Neuronal stem cell (in vitro differentiated cells): ENCODE measurements around the gene ATP1A3.
A peak's percentile ranks its signal among the peaks of the same experiment; 100 is the strongest.

ENCODE experiments used
- DNase-seq: peaks from one replicate; pipeline ENCODE4 v3.0.0-alpha.2; 2013; ENCODE audit warnings: low spot score
- H2AFZ ChIP-seq: one replicate; pipeline ENCODE4 v1.6.1; 2013; ENCODE audit warnings: mild to moderate bottlenecking, low read length, inconsistent platforms
- H2AK5ac ChIP-seq: 2 replicates; pipeline ENCODE4 v1.6.1; 2013; ENCODE audit warnings: low read depth, mild to moderate bottlenecking, inconsistent platforms, low read length, moderate library complexity, mixed read lengths
- H2BK120ac ChIP-seq: 2 replicates; pipeline ENCODE4 v1.6.1; 2013; ENCODE audit warnings: low read depth, mild to moderate bottlenecking, inconsistent platforms, low read length, moderate library complexity, mixed read lengths
- H2BK12ac ChIP-seq: one replicate; pipeline ENCODE4 v1.6.1; 2013; ENCODE audit warnings: low read length, inconsistent platforms
- H2BK15ac ChIP-seq: 2 replicates; pipeline ENCODE4 v1.6.1; 2013; ENCODE audit warnings: mild to moderate bottlenecking, low read length, inconsistent platforms, mixed read lengths
- H2BK5ac ChIP-seq: one replicate; pipeline ENCODE4 v1.6.1; 2013; ENCODE audit warnings: inconsistent platforms, mild to moderate bottlenecking, low read length, moderate library complexity
- H3K14ac ChIP-seq: one replicate; pipeline ENCODE4 v1.6.1; 2013; ENCODE audit warnings: low read length, inconsistent platforms
- H3K18ac ChIP-seq: 2 replicates; pipeline ENCODE4 v1.6.1; 2013; ENCODE audit warnings: low read length, inconsistent platforms
- H3K23ac ChIP-seq: 2 replicates; pipeline ENCODE4 v1.6.1; 2013; ENCODE audit warnings: low read depth, mild to moderate bottlenecking, mixed read lengths, low read length, inconsistent platforms; ENCODE audit not compliant: poor library complexity
- H3K27ac ChIP-seq: replicated peaks from 3 replicates; pipeline ENCODE4 v1.5.1; 2013; ENCODE audit warnings: low read length, inconsistent platforms
- H3K27me3 ChIP-seq, 3 experiments: 2 replicates each; pipeline ENCODE4 v1.6.1; 2013; ENCODE audit warnings: low read length in 3 of 3, mild to moderate bottlenecking in 2 of 3, inconsistent platforms in 1 of 3, low read depth in 1 of 3, mixed read lengths in 1 of 3, moderate library complexity in 1 of 3; ENCODE audit not compliant: control insufficient read depth in 3 of 3, insufficient read depth in 3 of 3
- H3K36me3 ChIP-seq, 2 donors: replicated peaks in 1 of 2; 2 replicates each; pipeline ENCODE4 v1.6.1; 2013; ENCODE audit warnings: low read length in 2 of 2; ENCODE audit not compliant: control insufficient read depth in 2 of 2, insufficient read depth in 2 of 2
- H3K4ac ChIP-seq: 2 replicates; pipeline ENCODE4 v1.6.1; 2013; ENCODE audit warnings: inconsistent platforms, mild to moderate bottlenecking, low read length, moderate library complexity
- H3K4me1 ChIP-seq, 2 donors: 1 replicate in 1 of 2; 2 replicates in 1 of 2; pipeline ENCODE4 v1.6.1; 2013; ENCODE audit warnings: low read length in 2 of 2, low read depth in 1 of 2; ENCODE audit not compliant: control insufficient read depth in 2 of 2, insufficient read depth in 1 of 2
- H3K4me2 ChIP-seq: one replicate; pipeline ENCODE4 v1.6.1; 2013; ENCODE audit warnings: mild to moderate bottlenecking, low read length, inconsistent platforms; ENCODE audit not compliant: insufficient read depth, poor library complexity, severe bottlenecking
- H3K4me3 ChIP-seq, 2 donors: 2 replicates each; pipeline ENCODE4 v1.5.1; 2013; ENCODE audit warnings: low read length in 2 of 2, mild to moderate bottlenecking in 2 of 2, inconsistent platforms in 1 of 2, moderate library complexity in 1 of 2
- H3K79me1 ChIP-seq: one replicate; pipeline ENCODE4 v1.6.1; 2013; ENCODE audit warnings: low read depth, mild to moderate bottlenecking, inconsistent platforms, low read length, moderate library complexity
- H3K9ac ChIP-seq: one replicate; pipeline ENCODE4 v1.6.1; 2013; ENCODE audit warnings: mild to moderate bottlenecking, low read depth, low read length, inconsistent platforms; ENCODE audit not compliant: poor library complexity
- H3K9me3 ChIP-seq, 2 donors: replicated peaks in 1 of 2; 2 replicates each; pipeline versions ENCODE3 to v1.6.1; 2013; ENCODE audit warnings: low read length in 2 of 2, mild to moderate bottlenecking in 2 of 2, inconsistent platforms in 1 of 2, low read depth in 1 of 2, mixed read lengths in 1 of 2, moderate library complexity in 1 of 2; ENCODE audit not compliant: control insufficient read depth in 2 of 2, insufficient read depth in 1 of 2
- H4K8ac ChIP-seq: one replicate; pipeline ENCODE4 v1.6.1; 2013; ENCODE audit warnings: low read depth, mild to moderate bottlenecking, inconsistent platforms, low read length, moderate library complexity
- H4K91ac ChIP-seq: one replicate; pipeline ENCODE4 v1.6.1; 2013; ENCODE audit warnings: low read length, low read depth, mild to moderate bottlenecking, inconsistent platforms; ENCODE audit not compliant: poor library complexity
- WGBS, 2 donors: extraction: QIAGEN DNeasy Blood & Tissue Kit; methylation state at CpG; one replicate each; pipeline ENCODE4 v1.1.7; 2013; ENCODE audit warnings: missing lambda C conversion rate in 2 of 2, mixed read lengths in 1 of 2; ENCODE audit not compliant: insufficient read length in 2 of 2, insufficient replicate concordance in 1 of 2; ENCODE audit errors: extremely low coverage in 2 of 2; 5-methylcytosine and 5-hydroxymethylcytosine counted together

Gene ATP1A3

DNA sequence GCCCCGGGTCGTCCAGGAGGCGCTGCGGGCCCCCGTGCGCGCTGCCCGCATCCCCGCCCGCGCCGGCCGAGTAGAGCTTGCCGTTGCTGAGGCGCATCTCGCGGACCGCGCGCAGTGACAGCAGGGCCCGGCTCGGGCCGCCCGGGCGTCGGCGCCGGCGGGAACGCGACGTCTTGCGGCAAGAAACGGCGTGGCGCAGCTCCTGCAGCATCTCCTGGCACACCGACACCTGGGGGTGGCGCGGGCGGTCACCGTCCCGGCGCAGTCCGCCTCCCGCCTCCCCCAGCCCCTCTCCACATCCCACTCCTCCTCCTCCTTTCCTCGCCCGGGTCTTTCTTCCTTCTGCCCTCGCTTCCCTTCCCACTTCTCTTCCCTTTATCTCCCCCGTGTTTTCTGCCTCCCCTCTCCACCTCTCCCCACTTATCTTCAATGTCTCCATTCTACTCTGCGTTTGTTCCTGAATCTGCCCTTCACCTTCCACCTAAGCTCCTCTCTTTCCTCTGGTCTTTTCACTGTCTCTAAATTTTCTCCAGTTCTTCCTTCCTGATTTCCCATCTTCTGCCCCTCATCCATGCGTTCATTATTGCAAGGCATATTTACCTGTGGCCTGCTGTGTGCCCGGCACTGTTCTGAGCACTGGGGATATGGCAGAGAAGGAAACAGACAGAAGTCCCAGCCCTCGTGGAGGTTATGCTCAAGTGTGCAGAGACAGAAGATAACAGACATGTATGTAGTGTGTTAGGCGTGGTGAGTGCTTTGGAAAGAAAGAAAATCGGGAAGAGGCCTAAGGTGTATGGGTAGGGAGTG is 5.2 kb upstream of the ATP1A3 start:
- Histone ChIP-seq H3K18ac (no peak overlapping the region), H3K27me3 (peaks cover 9 to 59% (median 55%) of the 10 kb centered on the region in 3 experiments), H3K14ac (no peak overlapping the region), H2AFZ (peak overlapping the region; percentile 79), H3K4me1 (peaks cover 12 to 35% of the 10 kb centered on the region in 2 donors), H3K4ac (no peak overlapping the region), H2BK120ac (no peak overlapping the region), H3K27ac (no peak overlapping the region), H2BK12ac (no peak overlapping the region), H3K4me3 (peak overlapping the region in 1 of 2 donors; percentile 19), H3K9ac (no peak overlapping the region), H2BK5ac (no peak overlapping the region), H3K23ac (no peak overlapping the region), H2BK15ac (no peak overlapping the region), H4K8ac (no peak overlapping the region), H3K4me2 (peak overlapping the region; percentile 65), H3K36me3 (no peaks in the 10 kb centered on the region), H2AK5ac (no peak overlapping the region), H4K91ac (no peak overlapping the region), H3K79me1 (no peaks in the 10 kb centered on the region), H3K9me3 (no peaks in the 10 kb centered on the region)
- no peak for DNase-seq
- WGBS, 2 donors: no CpG with 5 or more reads among the region's 55 CpGs

DNA sequence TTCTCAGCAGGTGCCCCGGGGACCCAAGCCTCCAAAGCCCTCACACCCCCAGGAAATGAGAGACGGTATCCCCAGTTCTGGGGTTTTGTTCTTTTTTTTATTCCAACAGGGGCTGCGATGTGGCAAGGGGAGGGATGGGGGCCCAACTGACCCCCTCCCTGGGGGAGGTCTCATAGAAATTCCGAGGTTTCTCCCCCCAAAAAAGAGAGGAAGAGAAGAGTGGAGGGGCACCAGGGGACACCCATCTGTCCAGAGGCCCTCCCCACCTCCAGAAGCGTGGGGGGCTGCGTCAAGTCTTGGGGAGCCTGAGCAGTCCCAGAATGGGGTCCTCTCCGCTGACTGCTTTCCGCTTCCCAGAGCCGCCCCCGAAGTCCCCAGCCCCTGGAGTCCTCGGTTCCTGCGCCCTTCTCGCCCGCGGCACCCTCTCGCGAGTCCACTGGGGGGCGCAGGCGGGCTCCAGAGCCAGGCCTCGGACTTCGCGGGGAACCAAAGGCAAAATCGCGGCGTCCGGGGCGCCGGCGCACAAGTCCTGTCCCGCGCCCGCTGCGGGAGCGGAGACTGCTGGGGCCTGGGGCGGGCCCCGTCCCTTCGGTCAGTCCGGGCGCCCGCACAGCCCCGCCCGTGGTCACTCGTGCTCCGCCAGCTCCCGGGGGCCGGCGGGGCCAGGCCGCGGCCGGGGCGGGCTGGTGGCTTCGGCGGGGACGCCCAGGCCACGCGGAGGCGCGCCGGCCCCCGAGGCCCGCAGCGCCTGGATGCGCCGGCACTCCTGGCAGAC is 4.4 kb upstream of the ATP1A3 start:
- Histone ChIP-seq H3K4me1 (peaks cover 15 to 39% of the 10 kb centered on the region in 2 donors), H2BK5ac (peak overlapping the region; percentile 67), H3K9me3 (no peaks in the 10 kb centered on the region), H3K4me3 (peak overlapping the region in 1 of 2 donors; percentile 24), H4K8ac (no peak overlapping the region), H3K23ac (peak overlapping the region; percentile 60), H3K27ac (no peak overlapping the region), H3K9ac (no peak overlapping the region), H3K27me3 (peaks cover 9 to 62% (median 55%) of the 10 kb centered on the region in 3 experiments), H4K91ac (no peak overlapping the region), H2BK15ac (no peak overlapping the region), H3K18ac (no peak overlapping the region), H2AK5ac (no peak overlapping the region), H3K14ac (no peak overlapping the region), H3K79me1 (no peaks in the 10 kb centered on the region), H3K4ac (no peak overlapping the region), H2BK120ac (no peak overlapping the region), H2BK12ac (no peak overlapping the region), H3K36me3 (no peaks in the 10 kb centered on the region), H3K4me2 (peak overlapping the region; percentile 65), H2AFZ (peak overlapping the region; percentile 79)
- WGBS, 2 donors: no CpG with 5 or more reads among the region's 64 CpGs
- DNase-seq: peak; percentile 66

DNA sequence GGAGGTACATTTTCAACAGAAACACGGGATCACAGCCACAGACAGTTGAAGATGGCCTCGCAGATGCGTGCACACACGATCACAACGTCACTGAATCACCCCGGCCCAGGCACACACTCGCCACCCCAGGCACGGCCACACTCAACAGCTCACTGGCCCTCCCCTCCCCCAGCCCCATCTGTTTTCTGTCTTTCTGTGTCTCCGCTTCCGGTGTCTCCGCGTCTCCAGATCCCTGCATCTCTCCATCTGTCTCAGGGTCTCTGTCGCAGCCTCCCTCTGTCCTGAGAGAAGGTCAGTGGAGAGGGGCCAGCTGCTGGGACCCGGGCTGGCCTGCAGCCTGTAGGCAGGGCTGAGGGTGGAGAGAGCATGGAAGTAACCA is 3.8 kb upstream of the ATP1A3 start:
- Histone ChIP-seq H2BK120ac (no peak overlapping the region), H3K9ac (no peak overlapping the region), H2AK5ac (no peak overlapping the region), H3K18ac (no peak overlapping the region), H2BK12ac (no peak overlapping the region), H3K4me2 (no peak overlapping the region), H3K79me1 (no peaks in the 10 kb centered on the region), H4K91ac (no peak overlapping the region), H3K4me1 (peaks cover 19 to 43% of the 10 kb centered on the region in 2 donors), H3K23ac (peak overlapping the region; percentile 60), H2BK15ac (no peak overlapping the region), H3K4ac (no peak overlapping the region), H3K27ac (no peak overlapping the region), H3K9me3 (no peaks in the 10 kb centered on the region), H3K27me3 (peaks cover 9 to 66% (median 53%) of the 10 kb centered on the region in 3 experiments), H3K14ac (no peak overlapping the region), H2AFZ (peak overlapping the region; percentile 68), H3K36me3 (no peaks in the 10 kb centered on the region), H4K8ac (no peak overlapping the region), H3K4me3 (peak overlapping the region in 1 of 2 donors; percentile 26), H2BK5ac (peak overlapping the region; percentile 67)
- DNase-seq: no peak
- WGBS, 2 donors: no CpG with 5 or more reads among the region's 14 CpGs
